Measurements from ENCODE around the gene FRMPD1. TPM values are rescaled to one million over a fixed set of nuclear protein-coding genes. Genes with fewer than 3 reads are reported as not detected.

Gene FRMPD1
- total and polyA plus RNA-seq, 2 of the 13 experiments (the other 11 are each of a cell fraction or from before 2014, with no cell fraction given): not detected

- Histone ChIP-seq H3K4me1 (ENCODE audit: insufficient read depth, low read length) (no peaks in the 10 kb centered on the region), H3K4me2 (ENCODE audit: low read depth, low read length) (no peak overlapping the region), H3K27me3 (ENCODE audit: control insufficient read depth in 1 of 2, insufficient read depth in 2 of 2, low read length in 2 of 2) (peaks cover 4 to 53% of the 10 kb centered on the region in 2 experiments; a peak in 4 of 5 replicates), H3K9ac (ENCODE audit: insufficient read depth, low read depth, low read length) (no peak overlapping the region), H3K4me3 (replicated peaks in 1 of 3; ENCODE audit: insufficient read depth in 1 of 3, low read depth in 2 of 3, low read length in 3 of 3) (no peak overlapping the region), H3K36me3 (replicated peaks in 1 of 2; ENCODE audit: control insufficient read depth in 1 of 2, insufficient read depth in 2 of 2, low read length in 2 of 2) (no peaks in the 10 kb centered on the region), H3K27ac (ENCODE audit: extremely low read length, insufficient read depth, low read length) (no peak overlapping the region), H3K79me2 (ENCODE audit: insufficient read depth, low read length) (no peaks in the 10 kb centered on the region), H3K9me3 (ENCODE audit: low read length) (no peaks in the 10 kb centered on the region), H4K20me1 (ENCODE audit: insufficient read depth, low read length) (no peaks in the 10 kb centered on the region), H2AFZ (ENCODE audit: low read length) (no peak overlapping the region)
- 44% methylated on average over 10 of the region's 10 CpGs for WGBS (ENCODE audit: low lambda C conversion rate)
- in situ Hi-C loops (cut with HindIII; ENCODE audit: extremely low pct_ligation_motif_present, low pct_unique_long_range_greater_than_20kb) (loop anchor here (25.0 kb wide), 1 partner anchor 245 kb away; the partner anchor contains the start of gene POLR1E), intact Hi-C loops (cut with micrococcal nuclease; ENCODE audit: unreplicated experiment) (no loop called here)
- ATAC-seq (no peak), FAIRE-seq (no peak), DNase-seq (ENCODE audit: low spot score) (no peak)
- POLR2A ChIA-PET: no interaction called here
- BruUV-seq (replicated peaks): no TSS peak
- CTCF ChIA-PET (ENCODE audit: low intra/inter-chr PET ratio, low total read pairs): no interaction called here
- TF ChIP-seq DPF2 (CRISPR knock-in tag; IDR thresholded peaks at IDR 0.05; ENCODE audit: borderline replicate concordance, low read depth): no peak
- TF ChIP-seq RORA (CRISPR knock-in tag; IDR thresholded peaks at IDR 0.05): no peak
- TF ChIP-seq, protein P1, sequence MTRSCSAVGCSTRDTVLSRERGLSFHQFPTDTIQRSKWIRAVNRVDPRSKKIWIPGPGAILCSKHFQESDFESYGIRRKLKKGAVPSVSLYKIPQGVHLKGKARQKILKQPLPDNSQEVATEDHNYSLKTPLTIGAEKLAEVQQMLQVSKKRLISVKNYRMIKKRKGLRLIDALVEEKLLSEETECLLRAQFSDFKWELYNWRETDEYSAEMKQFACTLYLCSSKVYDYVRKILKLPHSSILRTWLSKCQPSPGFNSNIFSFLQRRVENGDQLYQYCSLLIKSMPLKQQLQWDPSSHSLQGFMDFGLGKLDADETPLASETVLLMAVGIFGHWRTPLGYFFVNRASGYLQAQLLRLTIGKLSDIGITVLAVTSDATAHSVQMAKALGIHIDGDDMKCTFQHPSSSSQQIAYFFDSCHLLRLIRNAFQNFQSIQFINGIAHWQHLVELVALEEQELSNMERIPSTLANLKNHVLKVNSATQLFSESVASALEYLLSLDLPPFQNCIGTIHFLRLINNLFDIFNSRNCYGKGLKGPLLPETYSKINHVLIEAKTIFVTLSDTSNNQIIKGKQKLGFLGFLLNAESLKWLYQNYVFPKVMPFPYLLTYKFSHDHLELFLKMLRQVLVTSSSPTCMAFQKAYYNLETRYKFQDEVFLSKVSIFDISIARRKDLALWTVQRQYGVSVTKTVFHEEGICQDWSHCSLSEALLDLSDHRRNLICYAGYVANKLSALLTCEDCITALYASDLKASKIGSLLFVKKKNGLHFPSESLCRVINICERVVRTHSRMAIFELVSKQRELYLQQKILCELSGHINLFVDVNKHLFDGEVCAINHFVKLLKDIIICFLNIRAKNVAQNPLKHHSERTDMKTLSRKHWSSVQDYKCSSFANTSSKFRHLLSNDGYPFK (CRISPR knock-in tag; IDR thresholded peaks at IDR 0.05; ENCODE audit: borderline replicate concordance): no peak
- no peak for TF ChIP-seq IKZF5 (CRISPR knock-in tag; IDR thresholded peaks at IDR 0.05)
- no peak for TF ChIP-seq TOE1 (CRISPR knock-in tag; IDR thresholded peaks at IDR 0.05)
- TF ChIP-seq MAFK (conservative IDR thresholded peaks at IDR 0.05 in 1 of 2, IDR thresholded peaks at IDR 0.05 in 1 of 2; ENCODE audit: low read length in 2 of 2): no peak
- TF ChIP-seq ZNF788 (CRISPR knock-in tag; IDR thresholded peaks at IDR 0.05; ENCODE audit: borderline replicate concordance): no peak
- no peak for TF ChIP-seq ZFP36 (IDR thresholded peaks at IDR 0.05; ENCODE audit: borderline replicate concordance, low read depth, low read length, partially characterized antibody)
- no peak for TF ChIP-seq ERF (CRISPR knock-in tag; IDR thresholded peaks at IDR 0.05)
- TF ChIP-seq ZMAT3 (CRISPR knock-in tag; conservative IDR thresholded peaks at IDR 0.05): no peak
- TF ChIP-seq RFX1 (IDR thresholded peaks at IDR 0.05): no peak
- TF ChIP-seq POLR2G (IDR thresholded peaks at IDR 0.05; ENCODE audit: low read depth, low read length): no peak
- no peak for TF ChIP-seq MTA3 (CRISPR knock-in tag; IDR thresholded peaks at IDR 0.05)
- no peak for TF ChIP-seq ZNF605 (CRISPR knock-in tag; IDR thresholded peaks at IDR 0.05)
- no peak for TF ChIP-seq ARNT (IDR thresholded peaks at IDR 0.05)
- TF ChIP-seq POLR2A (IDR thresholded peaks at IDR 0.05; ENCODE audit: insufficient read depth in 1 of 2, low read depth in 2 of 2, low read length in 2 of 2): no peak
- TF ChIP-seq SOX6 (IDR thresholded peaks at IDR 0.05): no peak
- TF ChIP-seq SOX6 (CRISPR knock-in tag; IDR thresholded peaks at IDR 0.05): no peak
- TF ChIP-seq FOSL2 (CRISPR knock-in tag; IDR thresholded peaks at IDR 0.05): no peak
- TF ChIP-seq, protein P2, sequence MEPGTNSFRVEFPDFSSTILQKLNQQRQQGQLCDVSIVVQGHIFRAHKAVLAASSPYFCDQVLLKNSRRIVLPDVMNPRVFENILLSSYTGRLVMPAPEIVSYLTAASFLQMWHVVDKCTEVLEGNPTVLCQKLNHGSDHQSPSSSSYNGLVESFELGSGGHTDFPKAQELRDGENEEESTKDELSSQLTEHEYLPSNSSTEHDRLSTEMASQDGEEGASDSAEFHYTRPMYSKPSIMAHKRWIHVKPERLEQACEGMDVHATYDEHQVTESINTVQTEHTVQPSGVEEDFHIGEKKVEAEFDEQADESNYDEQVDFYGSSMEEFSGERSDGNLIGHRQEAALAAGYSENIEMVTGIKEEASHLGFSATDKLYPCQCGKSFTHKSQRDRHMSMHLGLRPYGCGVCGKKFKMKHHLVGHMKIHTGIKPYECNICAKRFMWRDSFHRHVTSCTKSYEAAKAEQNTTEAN (CRISPR knock-in tag; conservative IDR thresholded peaks at IDR 0.05): no peak
These were observed 81.5 kb downstream of the FRMPD1 start for GRCh38 chr9:37732086-37732741.

Data from HepG2 (cell line).